IMR-90 (cell line): ENCODE results near the gene ICAM5. TPM values are rescaled to one million over a fixed set of nuclear protein-coding genes. Genes with fewer than 3 reads are reported as not detected.

Experiments
- ATAC-seq: fragments of 200-7000 bp; cut with Tn5 transposase; 2 replicates; pipeline ENCODE4 v1.9.1; 2020; ENCODE audit warnings: low read depth, mild to moderate bottlenecking, moderate library complexity
- BruUV-seq: library from RNA; stranded (reverse); fragments of 400-500 nt; replicated peaks from 2 replicates; lab custom pipeline; 2021; lab: Mats Ljungman, UMichigan
- CTCF ChIA-PET: fragments of 300-600 bp; formaldehyde crosslinking; extraction: SDS; loops from one replicate; lab custom pipeline; 2021; ENCODE audit warnings: antibody characterized with exemption; lab: Yijun Ruan, JAX
- POLR2A ChIA-PET: fragments of 300-600 bp; sonication (Branson Sonifier 250); formaldehyde crosslinking; loops from one replicate; lab custom pipeline; 2022; ENCODE audit warnings: antibody characterized with exemption; ENCODE audit not compliant: unreplicated experiment; lab: Charles Lee
- DNase-seq: peaks from one replicate; pipeline ENCODE4 v3.0.0; 2013
- H2AFZ ChIP-seq: replicated peaks from 2 replicates; pipeline ENCODE3; 2013; ENCODE audit warnings: low read length, mild to moderate bottlenecking; ENCODE audit not compliant: poor library complexity
- H2AK5ac ChIP-seq: 2 replicates; pipeline ENCODE4 v1.6.1; 2013; ENCODE audit warnings: low read depth, low read length, inconsistent platforms
- H2AK9ac ChIP-seq: replicated peaks from 2 replicates; pipeline ENCODE3; 2013; ENCODE audit warnings: mild to moderate bottlenecking, low read depth, low read length, moderate library complexity; ENCODE audit not compliant: poor library complexity
- H2BK120ac ChIP-seq: 2 replicates; pipeline ENCODE4 v1.6.1; 2013; ENCODE audit warnings: low read depth, low read length, inconsistent platforms
- H2BK15ac ChIP-seq: 3 replicates; pipeline ENCODE4 v1.6.1; 2013; ENCODE audit warnings: low read depth, low read length, inconsistent platforms
- H2BK20ac ChIP-seq: 2 replicates; pipeline ENCODE4 v1.6.1; 2013; ENCODE audit warnings: low read depth, mild to moderate bottlenecking, inconsistent platforms, low read length, moderate library complexity
- H2BK5ac ChIP-seq: 2 replicates; pipeline ENCODE4 v1.6.1; 2013; ENCODE audit warnings: mild to moderate bottlenecking, low read depth, low read length, inconsistent platforms; ENCODE audit not compliant: poor library complexity, severe bottlenecking
- H3K14ac ChIP-seq: replicated peaks from 2 replicates; pipeline ENCODE4 v1.6.1; 2013; ENCODE audit warnings: low read depth, low read length, inconsistent platforms
- H3K18ac ChIP-seq: 2 replicates; pipeline ENCODE4 v1.6.1; 2013; ENCODE audit warnings: low read depth, low read length, control low read depth
- H3K23ac ChIP-seq: 2 replicates; pipeline ENCODE4 v1.6.1; 2013; ENCODE audit warnings: low read depth, low read length, inconsistent platforms
- H3K27ac ChIP-seq: 2 replicates; pipeline ENCODE4 v1.5.1; 2013; ENCODE audit warnings: mild to moderate bottlenecking, control low read depth, low read length; ENCODE audit not compliant: insufficient read depth
- H3K27me3 ChIP-seq: 2 replicates; pipeline ENCODE4 v1.6.1; 2013; ENCODE audit warnings: low read length; ENCODE audit not compliant: control insufficient read depth, insufficient read depth
- H3K36me3 ChIP-seq: 2 replicates; pipeline ENCODE4 v1.6.1; 2013; ENCODE audit warnings: low read length, mixed read lengths; ENCODE audit not compliant: control insufficient read depth, insufficient read depth
- H3K4ac ChIP-seq: 2 replicates; pipeline ENCODE4 v1.6.1; 2013; ENCODE audit warnings: low read depth, low read length, inconsistent platforms
- H3K4me1 ChIP-seq: 2 replicates; pipeline ENCODE4 v1.6.1; 2013; ENCODE audit warnings: low read length, mixed read lengths; ENCODE audit not compliant: control insufficient read depth, insufficient read depth
- H3K4me2 ChIP-seq: 2 replicates; pipeline ENCODE4 v1.6.1; 2013; ENCODE audit warnings: low read depth, mild to moderate bottlenecking, control low read depth, low read length, moderate library complexity
- H3K4me3 ChIP-seq: 2 replicates; pipeline ENCODE4 v1.5.1; 2013; ENCODE audit warnings: low read depth, mild to moderate bottlenecking, control low read depth, low read length, moderate library complexity; ENCODE audit not compliant: insufficient read depth
- H3K56ac ChIP-seq: 2 replicates; pipeline ENCODE4 v1.6.1; 2013; ENCODE audit warnings: low read length, inconsistent platforms; ENCODE audit not compliant: insufficient read depth; ENCODE audit errors: extremely low read depth
- H3K79me1 ChIP-seq, 2 experiments: 2 replicates each; pipeline ENCODE4 v1.6.1; 2013; ENCODE audit warnings: low read length in 2 of 2, inconsistent platforms in 1 of 2, low read depth in 1 of 2
- H3K9ac ChIP-seq: 2 replicates; pipeline ENCODE4 v1.6.1; 2013; ENCODE audit warnings: low read depth, low read length, control low read depth
- H3K9me1 ChIP-seq: 2 replicates; pipeline ENCODE4 v1.6.1; 2013; ENCODE audit warnings: low read length, inconsistent platforms; ENCODE audit not compliant: insufficient read depth
- H3K9me3 ChIP-seq: 2 replicates; pipeline ENCODE4 v1.6.1; 2013; ENCODE audit warnings: low read length; ENCODE audit not compliant: control insufficient read depth, insufficient read depth
- H4K20me1 ChIP-seq: 2 replicates; pipeline ENCODE4 v1.6.1; 2013; ENCODE audit warnings: low read length, inconsistent platforms; ENCODE audit not compliant: insufficient read depth
- H4K5ac ChIP-seq: 2 replicates; pipeline ENCODE4 v1.6.1; 2013; ENCODE audit warnings: mild to moderate bottlenecking, low read depth, low read length, control low read depth
- H4K8ac ChIP-seq, 2 experiments: 2 replicates each; pipeline ENCODE4 v1.6.1; 2013; ENCODE audit warnings: low read depth in 2 of 2, low read length in 2 of 2, control low read depth in 1 of 2, inconsistent platforms in 1 of 2
- H4K91ac ChIP-seq: 2 replicates; pipeline ENCODE4 v1.6.1; 2013; ENCODE audit warnings: low read depth, low read length, inconsistent platforms; ENCODE audit not compliant: insufficient read depth
- BHLHE40 ChIP-seq: fragments of 150-350 bp; IDR thresholded peaks from 2 replicates; pipeline ENCODE4 v1.6.1; 2016; ENCODE audit warnings: mild to moderate bottlenecking, low read depth, low read length
- CEBPB ChIP-seq: IDR thresholded peaks from 2 replicates; pipeline ENCODE4 v1.6.1; 2012; ENCODE audit warnings: low read depth, low read length, improper control_type of control experiment
- CHD1 ChIP-seq: IDR thresholded peaks from 2 replicates; pipeline ENCODE4 v1.6.1; 2012; ENCODE audit warnings: low read depth, low read length, improper control_type of control experiment
- FOS ChIP-seq: fragments of 150-350 bp; IDR thresholded peaks from 2 replicates; pipeline ENCODE4 v1.6.1; 2016; ENCODE audit warnings: low read depth, low read length
- MAFK ChIP-seq: IDR thresholded peaks from 2 replicates; pipeline ENCODE4 v1.6.1; 2012; ENCODE audit warnings: low read depth, low read length, improper control_type of control experiment
- MAZ ChIP-seq: IDR thresholded peaks from 2 replicates; pipeline ENCODE4 v1.6.1; 2012; ENCODE audit warnings: low read depth, mild to moderate bottlenecking, low read length, improper control_type of control experiment, moderate library complexity, borderline replicate concordance
- MXI1 ChIP-seq: IDR thresholded peaks from 2 replicates; pipeline ENCODE4 v1.6.1; 2012; ENCODE audit warnings: low read depth, mild to moderate bottlenecking, low read length, moderate library complexity, borderline replicate concordance
- NFE2L2 ChIP-seq: fragments of 150-350 bp; IDR thresholded peaks from 2 replicates; pipeline ENCODE4 v1.6.1; 2016; ENCODE audit warnings: low read depth, mild to moderate bottlenecking, low read length
- POLR2A ChIP-seq: IDR thresholded peaks from 2 replicates; pipeline ENCODE4 v1.6.1; 2012; ENCODE audit warnings: mild to moderate bottlenecking, low read depth, low read length
- RAD21 ChIP-seq: IDR thresholded peaks from 2 replicates; pipeline ENCODE4 v1.6.1; 2012; ENCODE audit warnings: low read length, improper control_type of control experiment
- RFX5 ChIP-seq: IDR thresholded peaks from 2 replicates; pipeline ENCODE4 v1.8.0; 2012; ENCODE audit warnings: low read depth, mild to moderate bottlenecking, low read length, moderate library complexity
- SMC3 ChIP-seq: fragments of 150-350 bp; IDR thresholded peaks from 2 replicates; pipeline ENCODE4 v1.6.1; 2016; ENCODE audit warnings: low read depth, mild to moderate bottlenecking, antibody characterized with exemption, low read length, moderate library complexity
- WGBS, 2 experiments: methylation state at CpG; one replicate each; pipeline versions ENCODE4 v1.1.5 to v1.1.7; 2013; ENCODE audit warnings: missing lambda C conversion rate in 2 of 2; ENCODE audit not compliant: insufficient read length in 1 of 2; ENCODE audit errors: extremely low coverage in 2 of 2; 5-methylcytosine and 5-hydroxymethylcytosine counted together
- dilution Hi-C: fragments of 300-500 bp; cut with HindIII; formaldehyde crosslinking; loops from one replicate; pipeline ENCODE4 v1.14.3; 2018; ENCODE audit warnings: low sequenced_read_pairs; ENCODE audit not compliant: unreplicated experiment
- in situ Hi-C: fragments of 300-500 bp; cut with MboI; formaldehyde crosslinking; loops from 3 replicates; pipeline ENCODE4 v1.14.3; 2019; ENCODE audit warnings: low sequenced_read_pairs, inconsistent platforms, mixed read lengths
- intact Hi-C: fragments of 100-400 bp; cut with micrococcal nuclease; formaldehyde crosslinking; loops from 2 replicates; pipeline ENCODE4 v1.10.0; 2022
- polyA plus RNA-seq, 3 experiments: library from polyadenylated mRNA; depleted of rRNA; stranded (reverse); fragments of >200 nt; gene quantifications; 2 replicates each; pipeline ENCODE4 v1.2.3, GENCODE V29; 2012; ENCODE audit warnings: low replicate concordance in 1 of 3
- total RNA-seq: library from RNA; depleted of rRNA; stranded (reverse); fragments of >200 nt; gene quantifications from 2 replicates; pipeline ENCODE4 v1.2.3, GENCODE V29; 2012
- TF ChIP-seq, protein P1 (sequence below): conservative IDR thresholded peaks from 2 replicates; pipeline ENCODE4 v1.5.1; 2012; ENCODE audit warnings: mild to moderate bottlenecking, low read depth, low read length, improper control_type of control experiment
- TF ChIP-seq, protein P2 (sequence below): fragments of 150-350 bp; IDR thresholded peaks from 2 replicates; pipeline ENCODE4 v1.6.1; 2017; ENCODE audit warnings: mild to moderate bottlenecking, antibody characterized with exemption, low read length, low read depth

The ICAM5 gene
- total and polyA plus RNA-seq, 2 of the 4 experiments (the other 2 are of a cell fraction) = 3.0 to 23.9 TPM

GRCh38 chr19:10243606-10244005, 46.1 kb upstream of the ICAM5 start:
- Histone ChIP-seq H2BK15ac (no peak overlapping the region), H3K56ac (no peak overlapping the region), H2BK120ac (no peak overlapping the region), H4K91ac (no peak overlapping the region), H3K18ac (no peak overlapping the region), H2AK9ac (no peak overlapping the region), H3K9me1 (peaks cover 3% of the 10 kb centered on the region; the same call in 1 of the 2 replicates), H4K20me1 (no peaks in the 10 kb centered on the region), H2BK5ac (no peak overlapping the region), H3K4ac (peak overlapping the region; percentile 65; the same call in 1 of the 2 replicates), H4K5ac (no peak overlapping the region), H3K4me1 (peaks cover 2% of the 10 kb centered on the region; the same call in 1 of the 2 replicates), H3K9me3 (no peaks in the 10 kb centered on the region), H3K4me3 (no peak overlapping the region), H2BK20ac (no peak overlapping the region), H2AFZ (no peak overlapping the region), H3K9ac (no peak overlapping the region), H3K4me2 (no peak overlapping the region), H3K79me1 (no peaks in the 10 kb centered on the region; a peak in 1 of 4 replicates), H2AK5ac (no peak overlapping the region), H3K36me3 (no peaks in the 10 kb centered on the region), H3K23ac (no peak overlapping the region), H4K8ac (no peak overlapping the region), H3K14ac (no peak overlapping the region), H3K27me3 (no peaks in the 10 kb centered on the region), H3K27ac (no peak overlapping the region)
- BruUV-seq = no TSS peak
- ChIA-PET CTCF (no interaction called here), POLR2A (no interaction called here)
- ATAC-seq (no peak), DNase-seq (no peak)
- intact Hi-C loops = no loop called here
- in situ Hi-C loops = loop anchor here (10.0 kb wide), 1 partner anchor 299 kb away; no protein-coding TSS in a partner anchor
- no peak for TF ChIP-seq RFX5
- TF ChIP-seq BHLHE40 = no peak
- TF ChIP-seq NFE2L2 = no peak
- no peak for TF ChIP-seq SMC3
- TF ChIP-seq, protein P1, sequence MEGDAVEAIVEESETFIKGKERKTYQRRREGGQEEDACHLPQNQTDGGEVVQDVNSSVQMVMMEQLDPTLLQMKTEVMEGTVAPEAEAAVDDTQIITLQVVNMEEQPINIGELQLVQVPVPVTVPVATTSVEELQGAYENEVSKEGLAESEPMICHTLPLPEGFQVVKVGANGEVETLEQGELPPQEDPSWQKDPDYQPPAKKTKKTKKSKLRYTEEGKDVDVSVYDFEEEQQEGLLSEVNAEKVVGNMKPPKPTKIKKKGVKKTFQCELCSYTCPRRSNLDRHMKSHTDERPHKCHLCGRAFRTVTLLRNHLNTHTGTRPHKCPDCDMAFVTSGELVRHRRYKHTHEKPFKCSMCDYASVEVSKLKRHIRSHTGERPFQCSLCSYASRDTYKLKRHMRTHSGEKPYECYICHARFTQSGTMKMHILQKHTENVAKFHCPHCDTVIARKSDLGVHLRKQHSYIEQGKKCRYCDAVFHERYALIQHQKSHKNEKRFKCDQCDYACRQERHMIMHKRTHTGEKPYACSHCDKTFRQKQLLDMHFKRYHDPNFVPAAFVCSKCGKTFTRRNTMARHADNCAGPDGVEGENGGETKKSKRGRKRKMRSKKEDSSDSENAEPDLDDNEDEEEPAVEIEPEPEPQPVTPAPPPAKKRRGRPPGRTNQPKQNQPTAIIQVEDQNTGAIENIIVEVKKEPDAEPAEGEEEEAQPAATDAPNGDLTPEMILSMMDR = no peak
- no peak for TF ChIP-seq CEBPB
- no peak for TF ChIP-seq MAFK
- no peak for TF ChIP-seq MXI1
- TF ChIP-seq MAZ = no peak
- no peak for TF ChIP-seq RAD21
- no peak for TF ChIP-seq FOS
- TF ChIP-seq, protein P2, sequence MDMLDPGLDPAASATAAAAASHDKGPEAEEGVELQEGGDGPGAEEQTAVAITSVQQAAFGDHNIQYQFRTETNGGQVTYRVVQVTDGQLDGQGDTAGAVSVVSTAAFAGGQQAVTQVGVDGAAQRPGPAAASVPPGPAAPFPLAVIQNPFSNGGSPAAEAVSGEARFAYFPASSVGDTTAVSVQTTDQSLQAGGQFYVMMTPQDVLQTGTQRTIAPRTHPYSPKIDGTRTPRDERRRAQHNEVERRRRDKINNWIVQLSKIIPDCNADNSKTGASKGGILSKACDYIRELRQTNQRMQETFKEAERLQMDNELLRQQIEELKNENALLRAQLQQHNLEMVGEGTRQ = no peak
- no peak for TF ChIP-seq CHD1
- no peak for TF ChIP-seq POLR2A
- dilution Hi-C loops = no loop called here
- 100% methylated on average over 1 of the region's 7 CpGs; no CpG with 5 or more reads in 1 of the 2 experiments for WGBS, 2 experiments
